Upper lobe of left lung (tissue), 6 donors: ENCODE data around the gene GLCE. TPM values are rescaled to one million over a fixed set of nuclear protein-coding genes. Genes with fewer than 3 reads are reported as not detected.

Experiments
- ATAC-seq, 2 donors: fragments of 200-7000 bp; cut with Tn5 transposase; one replicate each; pipeline ENCODE4 v1.9.1; 2022; ENCODE audit warnings: mild to moderate bottlenecking in 2 of 2, moderate library complexity in 2 of 2; ENCODE audit not compliant: low FRiP score in 2 of 2
- DNase-seq, 2 donors: peaks; one replicate each; pipeline ENCODE4 v3.0.0-alpha.2; 2019 to 2020
- H3K27ac ChIP-seq, 4 donors: fragments of 200-600 bp; sonication (generic); one replicate each; pipeline ENCODE4 v1.5.1; 2016 to 2019
- H3K27me3 ChIP-seq, 4 donors: fragments of 200-600 bp; sonication (generic); one replicate each; pipeline ENCODE4 v1.5.1; 2017 to 2019
- H3K36me3 ChIP-seq, 4 donors: fragments of 200-600 bp; sonication (generic); one replicate each; pipeline ENCODE4 v1.5.1; 2016 to 2019
- H3K4me1 ChIP-seq, 4 donors: fragments of 200-600 bp; sonication (generic); one replicate each; pipeline ENCODE4 v1.5.1; 2018 to 2019
- H3K4me3 ChIP-seq, 4 donors: fragments of 200-600 bp; sonication (generic); one replicate each; pipeline ENCODE4 v1.5.1; 2017 to 2019; ENCODE audit warnings: mild to moderate bottlenecking in 2 of 4, moderate library complexity in 1 of 4
- H3K9me3 ChIP-seq, 4 donors: fragments of 200-600 bp; sonication (generic); one replicate each; pipeline ENCODE4 v1.5.1; 2018 to 2019
- EP300 ChIP-seq, 4 donors: sonication (generic); formaldehyde crosslinking; IDR thresholded peaks; one replicate each; pipeline ENCODE4 v1.5.1; 2017; ENCODE audit warnings: antibody characterized with exemption in 4 of 4, control low read depth in 2 of 4
- POLR2A ChIP-seq, 4 donors: fragments of 450-650 bp; IDR thresholded peaks; one replicate each; pipeline ENCODE4 v1.5.1; 2016 to 2017; ENCODE audit warnings: antibody characterized with exemption in 4 of 4, mild to moderate bottlenecking in 2 of 4
- POLR2AphosphoS5 ChIP-seq, 2 donors: sonication (generic); formaldehyde crosslinking; IDR thresholded peaks; one replicate each; pipeline ENCODE4 v1.5.1; 2017; ENCODE audit warnings: antibody characterized with exemption in 2 of 2
- whole genome bisulfite sequencing, 2 donors: methylation state at CpG; one replicate each; pipeline ENCODE4 v1.1.5; 2017 to 2018; 5-methylcytosine and 5-hydroxymethylcytosine counted together
- total RNA-seq, 6 donors: library from RNA; depleted of rRNA in 4 of 6; stranded (reverse); fragments of >200 nt in 4 of 6; gene quantifications; one replicate each; pipeline versions ENCODE4 v1.1.0 to v1.2.1, GENCODE V29; 2016 to 2021
- TF ChIP-seq, protein P1 (sequence below), 6 experiments: fragments of 450-650 bp in 4 of 6; fragments of 200-600 bp in 2 of 6; sonication (generic) in 2 of 6; IDR thresholded peaks; one replicate each; pipeline ENCODE4 v1.5.1; 2016 to 2019; ENCODE audit warnings: antibody characterized with exemption in 6 of 6
- donor health status: DM: no; HTN: no; CAD: no; lungs with moderate emphysema.
- donor health status: DM: no; HTN: yes; CAD: no; lungs with severe emphysema.

The GLCE gene
- total RNA-seq, 6 donors from 2014 or later, result 12.5 to 24.8 (median 17.2) TPM

GRCh38 chr15:69141286-69141701 lies 19.1 kb upstream of the GLCE start:
- WGBS, 2 donors, result 65 to 70% methylated on average over 3 of the region's 3 CpGs
- Histone ChIP-seq H3K27ac (no peak overlapping the region), H3K4me3 (no peak overlapping the region), H3K9me3 (no peaks in the 10 kb centered on the region), H3K36me3 (no peaks in the 10 kb centered on the region), H3K4me1 (no peaks in the 10 kb centered on the region), H3K27me3 (no peaks in the 10 kb centered on the region)
- TF ChIP-seq POLR2A (IDR thresholded peaks at IDR 0.05), result no peak
- TF ChIP-seq POLR2AphosphoS5 (IDR thresholded peaks at IDR 0.05), result no peak
- TF ChIP-seq, protein P1, sequence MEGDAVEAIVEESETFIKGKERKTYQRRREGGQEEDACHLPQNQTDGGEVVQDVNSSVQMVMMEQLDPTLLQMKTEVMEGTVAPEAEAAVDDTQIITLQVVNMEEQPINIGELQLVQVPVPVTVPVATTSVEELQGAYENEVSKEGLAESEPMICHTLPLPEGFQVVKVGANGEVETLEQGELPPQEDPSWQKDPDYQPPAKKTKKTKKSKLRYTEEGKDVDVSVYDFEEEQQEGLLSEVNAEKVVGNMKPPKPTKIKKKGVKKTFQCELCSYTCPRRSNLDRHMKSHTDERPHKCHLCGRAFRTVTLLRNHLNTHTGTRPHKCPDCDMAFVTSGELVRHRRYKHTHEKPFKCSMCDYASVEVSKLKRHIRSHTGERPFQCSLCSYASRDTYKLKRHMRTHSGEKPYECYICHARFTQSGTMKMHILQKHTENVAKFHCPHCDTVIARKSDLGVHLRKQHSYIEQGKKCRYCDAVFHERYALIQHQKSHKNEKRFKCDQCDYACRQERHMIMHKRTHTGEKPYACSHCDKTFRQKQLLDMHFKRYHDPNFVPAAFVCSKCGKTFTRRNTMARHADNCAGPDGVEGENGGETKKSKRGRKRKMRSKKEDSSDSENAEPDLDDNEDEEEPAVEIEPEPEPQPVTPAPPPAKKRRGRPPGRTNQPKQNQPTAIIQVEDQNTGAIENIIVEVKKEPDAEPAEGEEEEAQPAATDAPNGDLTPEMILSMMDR (IDR thresholded peaks at IDR 0.05), result no peak
- no peak for TF ChIP-seq EP300 (IDR thresholded peaks at IDR 0.05)
- DNase-seq (no peak), ATAC-seq (no peak)

GRCh38 chr15:69141833-69142232 lies 18.6 kb upstream of the GLCE start:
- 79 to 81% methylated on average over 1 of the region's 1 CpG for WGBS, 2 donors
- no peaks in the 10 kb centered on the region for H3K27me3 ChIP-seq
- H3K4me3 ChIP-seq, result no peak overlapping the region
- no peak for TF ChIP-seq EP300 (IDR thresholded peaks at IDR 0.05)
- H3K27ac ChIP-seq, result no peak overlapping the region
- H3K4me1 ChIP-seq, result no peaks in the 10 kb centered on the region
- no peak for DNase-seq
- H3K9me3 ChIP-seq, result no peaks in the 10 kb centered on the region
- H3K36me3 ChIP-seq, result no peaks in the 10 kb centered on the region
- ATAC-seq, result no peak

DNA sequence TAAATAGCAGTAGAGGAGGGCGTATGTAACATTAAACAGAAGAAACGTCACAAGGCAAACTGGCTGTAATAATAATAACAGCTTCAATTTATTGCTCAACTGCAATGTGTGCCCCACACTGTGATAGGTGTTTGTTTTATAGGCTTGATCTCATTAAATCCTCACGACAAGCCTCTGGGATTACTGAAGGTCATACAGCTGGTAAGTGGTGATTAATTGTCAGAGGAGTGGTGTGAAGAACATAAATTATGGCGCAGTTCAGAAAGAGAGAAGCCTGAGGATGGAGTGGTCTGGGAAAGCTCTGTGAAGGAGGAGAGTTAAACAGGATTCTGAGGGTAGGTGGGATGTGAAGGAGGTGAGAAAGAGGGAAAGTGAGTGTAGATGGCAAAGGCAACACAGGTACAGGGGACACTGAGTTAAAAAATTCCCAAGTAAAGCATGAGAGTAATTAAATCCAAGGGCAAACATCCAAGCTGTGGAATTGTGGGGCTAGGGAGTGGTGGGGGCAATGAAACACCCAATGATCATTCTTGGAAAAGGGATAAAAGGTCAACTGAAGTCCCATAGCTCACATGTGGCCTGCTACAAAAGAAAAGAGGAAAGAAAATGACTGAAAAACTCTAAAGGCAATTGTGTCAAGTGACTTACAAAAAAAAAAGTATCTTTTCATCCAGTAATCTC lies 16.5 kb upstream of the GLCE start:
- WGBS, 2 donors, result 49 to 55% methylated on average over 4 of the region's 4 CpGs
- Histone ChIP-seq H3K27me3 (no peaks in the 10 kb centered on the region), H3K27ac (no peak overlapping the region), H3K9me3 (no peaks in the 10 kb centered on the region), H3K4me1 (no peaks in the 10 kb centered on the region), H3K4me3 (no peak overlapping the region), H3K36me3 (no peaks in the 10 kb centered on the region)
- ATAC-seq, result no peak
- TF ChIP-seq EP300 (IDR thresholded peaks at IDR 0.05) (no peak), POLR2AphosphoS5 (IDR thresholded peaks at IDR 0.05) (no peak), POLR2A (IDR thresholded peaks at IDR 0.05) (no peak)
- TF ChIP-seq, protein P1 (IDR thresholded peaks at IDR 0.05), result no peak
- DNase-seq, result no peak

GRCh38 chr15:69144530-69144929 lies 15.9 kb upstream of the GLCE start:
- 79 to 81% methylated on average over 5 of the region's 5 CpGs for whole genome bisulfite sequencing, 2 donors
- H3K36me3 ChIP-seq, result no peaks in the 10 kb centered on the region
- H3K27ac ChIP-seq, result no peak overlapping the region
- no peaks in the 10 kb centered on the region for H3K27me3 ChIP-seq
- TF ChIP-seq EP300 (IDR thresholded peaks at IDR 0.05), result no peak
- no peak for TF ChIP-seq POLR2A (IDR thresholded peaks at IDR 0.05)
- TF ChIP-seq, protein P1 (IDR thresholded peaks at IDR 0.05), result no peak
- TF ChIP-seq POLR2AphosphoS5 (IDR thresholded peaks at IDR 0.05), result no peak
- no peaks in the 10 kb centered on the region for H3K4me1 ChIP-seq
- no peak for DNase-seq
- H3K9me3 ChIP-seq, result no peaks in the 10 kb centered on the region
- H3K4me3 ChIP-seq, result no peak overlapping the region
- ATAC-seq, result no peak

- no peak overlapping the region for H3K27ac ChIP-seq
- no peak for DNase-seq
- H3K4me1 ChIP-seq, result no peaks in the 10 kb centered on the region
- 89 to 90% methylated on average over 1 of the region's 1 CpG for WGBS, 2 donors
- H3K4me3 ChIP-seq, result no peak overlapping the region
- no peaks in the 10 kb centered on the region for H3K9me3 ChIP-seq
- no peaks in the 10 kb centered on the region for H3K27me3 ChIP-seq
- no peaks in the 10 kb centered on the region for H3K36me3 ChIP-seq
- TF ChIP-seq POLR2A (IDR thresholded peaks at IDR 0.05) (no peak), POLR2AphosphoS5 (IDR thresholded peaks at IDR 0.05) (no peak), EP300 (IDR thresholded peaks at IDR 0.05) (no peak)
- TF ChIP-seq, protein P1 (IDR thresholded peaks at IDR 0.05), result no peak
- ATAC-seq, result no peak
These were observed 15.2 kb upstream of the GLCE start for GRCh38 chr15:69145149-69145693.
